ENCODE data around the gene MPPED1.

The MPPED1 gene

GRCh38 chr22:43542681-43543521 is 131.1 kb downstream of the MPPED1 start:
- DNase-seq (ENCODE audit: low spot score): no peak

- DNase-seq (ENCODE audit: low spot score): no peak
Measured at GRCh38 chr22:43543522-43544288, 131.9 kb downstream of the MPPED1 start.

GRCh38 chr22:43544289-43544673 is 132.5 kb downstream of the MPPED1 start:
- no peak for DNase-seq (ENCODE audit: low spot score)

- no peak for DNase-seq (ENCODE audit: low spot score)
Measured at GRCh38 chr22:43546186-43546585, 134.4 kb downstream of the MPPED1 start.

GRCh38 chr22:43550024-43550620 is 138.3 kb downstream of the MPPED1 start:
- DNase-seq (ENCODE audit: low spot score): no peak

- DNase-seq (ENCODE audit: low spot score): no peak
Measured at GRCh38 chr22:43550672-43551071, 138.9 kb downstream of the MPPED1 start.

GRCh38 chr22:43553451-43554258 is 141.8 kb downstream of the MPPED1 start:
- DNase-seq (ENCODE audit: low spot score): no peak

- no peak for DNase-seq (ENCODE audit: low spot score)
Measured at GRCh38 chr22:43554259-43554636, 142.4 kb downstream of the MPPED1 start.

GRCh38 chr22:43554694-43555365 is 143.0 kb downstream of the MPPED1 start:
- DNase-seq (ENCODE audit: low spot score): no peak

GRCh38 chr22:43555561-43556515 is 144.0 kb downstream of the MPPED1 start:
- DNase-seq (ENCODE audit: low spot score): no peak

All from AG20443 (cell line).